HG02678 (cell line): ENCODE data around the gene FHIT.
"Not testable (repeated sequence)": the region's sequence is repeated elsewhere in the genome, so short reads cannot be mapped to it uniquely, and the experiment has no call there.

ENCODE experiments used
- ATAC-seq: cut with Tn5 transposase; IDR thresholded peaks from one replicate; pipeline ENCODE4 v1.9.1; 2021; ENCODE audit warnings: mild to moderate bottlenecking, moderate library complexity; ENCODE audit not compliant: unreplicated experiment

Gene FHIT

DNA sequence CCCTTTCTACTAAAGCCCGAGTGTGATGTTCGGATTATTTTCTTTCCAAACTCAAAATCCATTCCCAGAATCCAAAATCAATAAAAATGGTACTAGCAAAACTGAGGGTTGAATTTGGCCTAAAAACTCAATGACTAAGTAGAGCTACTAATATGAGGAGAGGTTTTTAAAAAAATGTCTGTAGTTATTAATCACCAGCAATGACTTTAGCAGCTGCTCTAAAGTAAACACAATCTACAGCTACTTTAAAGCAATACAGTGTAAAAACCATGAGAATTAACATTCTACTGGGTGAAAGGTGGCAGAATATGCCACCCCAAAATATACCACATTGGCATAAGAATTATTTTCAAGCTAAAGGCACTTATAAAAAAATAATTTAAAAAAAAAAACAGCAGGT lies 23.5 kb downstream of the FHIT start:
- no peak for ATAC-seq

DNA sequence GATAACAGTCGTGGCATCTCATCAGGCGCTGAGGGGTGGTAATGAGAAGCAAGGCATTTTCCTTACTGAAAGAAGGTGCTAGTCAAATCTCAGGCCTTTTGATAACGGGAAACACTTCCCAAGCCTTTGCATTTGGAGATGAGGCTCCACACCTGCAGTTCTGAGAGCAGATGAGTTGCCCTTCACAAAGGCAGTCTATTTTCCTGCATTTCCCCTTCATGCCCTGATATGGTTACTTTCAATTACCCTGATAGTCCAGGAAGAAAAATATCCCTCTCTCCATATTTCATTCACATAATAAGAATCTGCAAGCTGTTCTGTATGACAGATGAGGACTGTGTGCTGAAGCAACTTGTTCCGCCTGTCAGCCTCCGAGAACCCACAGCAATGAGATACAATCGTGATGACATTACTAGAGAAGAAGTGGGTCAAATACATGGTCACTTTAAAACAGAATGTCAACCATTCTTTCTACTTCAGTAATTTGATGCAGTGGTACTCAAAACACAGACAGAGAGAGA lies 25.0 kb downstream of the FHIT start:
- no peak for ATAC-seq

DNA sequence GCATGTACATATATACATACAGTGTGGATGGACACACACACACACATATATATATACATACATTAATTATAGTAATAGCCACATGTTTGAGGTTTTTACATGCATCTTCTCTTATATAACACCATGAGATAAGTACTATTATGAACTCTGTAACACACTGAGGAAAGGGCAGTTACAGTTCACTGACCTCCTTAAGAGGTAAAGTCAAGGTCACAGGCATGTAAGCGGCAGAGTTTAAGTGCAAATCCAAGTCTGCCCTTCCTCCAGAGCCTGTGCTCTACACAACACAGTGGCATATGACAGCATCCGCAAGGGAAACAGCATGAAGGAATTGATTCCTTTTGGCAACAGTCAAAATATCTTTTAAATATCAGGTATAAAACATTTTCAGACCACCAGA lies 26.4 kb downstream of the FHIT start:
- no peak for ATAC-seq

DNA sequence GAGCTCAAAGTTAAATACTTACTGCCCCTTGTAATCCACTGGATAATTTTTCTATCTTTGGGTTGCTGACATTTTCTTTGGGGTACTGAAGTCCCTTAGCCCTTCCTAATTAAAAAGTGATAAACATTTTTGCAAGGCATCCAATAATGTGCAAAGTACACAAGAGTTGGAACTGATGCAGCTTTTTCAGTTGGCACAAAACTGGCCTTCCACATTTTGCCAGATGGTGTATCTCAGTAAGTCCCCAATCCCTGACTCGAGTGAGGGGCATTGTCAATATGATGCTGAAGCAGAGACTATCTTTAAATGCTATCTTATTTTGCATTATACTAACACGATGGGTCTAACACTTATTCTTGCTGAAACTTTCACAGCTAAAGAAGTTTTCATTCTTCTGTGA lies 27.8 kb downstream of the FHIT start:
- ATAC-seq, result no peak

DNA sequence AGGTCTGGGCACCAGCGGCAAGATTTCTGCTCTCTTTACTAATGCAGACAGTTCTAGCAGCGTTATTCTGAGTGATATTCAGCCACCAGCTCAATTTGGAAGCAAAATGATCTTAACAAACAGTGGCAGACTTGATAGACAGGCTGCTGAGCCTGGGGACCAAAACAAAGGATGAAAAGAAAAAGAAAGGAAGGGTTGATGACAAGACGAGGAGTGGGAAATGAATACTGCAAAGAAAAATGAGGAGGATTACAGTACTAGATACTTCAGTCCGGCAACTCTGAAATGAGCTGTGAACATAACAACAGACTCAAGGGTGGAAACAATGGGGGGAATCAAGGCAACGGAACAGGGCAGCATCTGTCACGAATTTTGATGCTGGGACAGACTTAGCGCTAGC lies 28.8 kb downstream of the FHIT start:
- no peak for ATAC-seq

DNA sequence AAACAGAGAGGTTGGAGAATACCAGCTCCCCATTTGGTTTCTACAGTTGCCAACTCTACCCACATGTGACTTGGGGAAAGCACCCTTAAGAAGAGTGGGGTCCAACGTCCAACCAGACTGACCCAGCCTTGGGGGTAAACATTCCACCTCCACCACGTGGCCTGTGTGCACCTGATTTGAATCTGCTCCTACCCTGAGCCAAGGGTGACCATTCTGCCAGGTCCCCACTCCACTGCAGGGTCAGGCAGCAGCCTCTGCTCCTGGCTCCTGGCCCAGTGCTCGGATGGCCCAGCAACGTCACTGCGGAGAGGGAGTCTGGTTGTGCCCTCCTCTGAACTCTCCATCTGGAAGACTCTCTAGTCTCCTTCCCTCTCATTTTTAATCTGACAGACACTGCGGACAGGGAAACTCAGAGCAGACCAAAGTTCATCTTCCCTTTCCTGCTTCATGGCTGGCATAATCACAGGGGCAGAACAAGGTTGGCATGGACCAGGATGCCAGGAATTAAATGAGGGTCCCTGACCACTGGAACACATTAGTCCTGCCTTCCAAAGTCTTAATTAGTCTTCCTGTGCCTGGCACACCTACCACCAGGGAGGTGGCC lies 29.4 kb downstream of the FHIT start:
- no peak for ATAC-seq

DNA sequence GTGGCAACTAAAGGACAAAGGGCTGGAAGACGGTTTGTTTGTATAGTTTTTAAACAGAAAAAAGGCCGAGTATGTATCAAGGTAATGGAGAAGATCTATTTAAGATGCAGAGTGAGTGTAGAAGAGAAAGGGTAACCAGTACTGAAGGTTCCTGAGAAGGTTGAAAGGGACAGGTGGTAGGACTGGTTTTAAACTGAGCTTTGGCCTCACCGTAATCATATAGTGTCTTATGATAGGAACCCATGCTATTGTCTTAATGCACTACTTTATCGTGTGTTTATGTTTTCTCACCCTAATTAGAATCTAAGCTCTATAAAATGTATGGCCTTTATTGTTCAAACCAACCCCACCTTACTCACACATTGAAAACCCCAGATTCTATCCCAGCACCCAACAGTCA lies 32.7 kb downstream of the FHIT start:
- no peak for ATAC-seq

DNA sequence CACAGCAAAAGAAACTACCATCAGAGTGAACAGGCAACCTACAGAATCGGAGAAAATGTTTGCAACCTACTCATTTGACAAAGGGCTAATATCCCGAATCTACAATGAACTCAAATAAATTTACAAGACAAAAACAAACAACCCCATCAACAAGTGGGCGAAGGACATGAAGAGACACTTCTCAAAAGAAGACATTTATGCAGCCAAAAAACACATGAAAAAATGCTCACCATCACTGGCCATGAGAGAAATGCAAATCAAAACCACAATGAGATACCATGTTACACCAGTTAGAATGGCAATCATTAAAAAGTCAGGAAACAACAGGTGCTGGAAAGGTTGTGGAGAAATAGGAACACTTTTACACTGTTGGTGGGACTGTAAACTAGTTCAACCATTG lies 35.1 kb downstream of the FHIT start:
- ATAC-seq, result not testable (repeated sequence)

DNA sequence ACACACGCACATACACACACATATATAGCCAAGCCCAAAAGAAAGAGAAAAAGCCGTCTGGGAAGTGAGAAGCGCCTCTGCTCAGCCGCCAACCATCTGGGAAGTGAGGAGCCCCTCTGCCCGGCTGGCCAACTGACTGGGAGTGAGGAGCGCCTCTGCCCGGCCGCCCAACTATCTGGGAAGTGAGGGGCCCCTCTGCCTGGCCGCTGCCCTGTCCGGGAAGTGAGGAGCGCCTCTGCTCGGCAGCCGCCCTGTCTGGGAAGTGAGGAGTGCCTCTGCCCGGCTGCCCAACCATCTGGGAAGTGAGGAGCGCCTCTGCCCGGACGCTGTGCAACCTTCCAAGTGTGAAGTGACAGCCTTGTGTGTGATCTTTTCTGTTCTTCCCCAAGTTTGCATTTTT lies 49.2 kb downstream of the FHIT start:
- no peak for ATAC-seq

DNA sequence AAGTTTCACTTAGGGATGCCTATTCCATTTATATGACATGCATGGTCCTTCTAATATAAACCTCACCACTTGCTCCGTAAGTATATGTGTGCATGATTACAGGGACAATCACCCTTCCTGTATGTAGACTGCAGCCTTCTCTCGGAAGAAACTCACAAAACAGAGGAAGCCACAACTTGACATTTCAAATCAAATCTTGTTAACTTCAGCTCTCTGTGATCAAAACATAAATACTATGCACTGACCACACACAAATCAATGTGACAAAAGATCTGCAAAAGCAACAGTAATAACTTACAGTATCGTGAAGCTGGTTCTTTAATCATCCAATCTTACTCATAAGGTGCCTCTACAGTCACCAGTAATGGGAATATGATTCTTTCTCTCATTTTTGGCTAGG lies 50.2 kb downstream of the FHIT start:
- no peak for ATAC-seq

DNA sequence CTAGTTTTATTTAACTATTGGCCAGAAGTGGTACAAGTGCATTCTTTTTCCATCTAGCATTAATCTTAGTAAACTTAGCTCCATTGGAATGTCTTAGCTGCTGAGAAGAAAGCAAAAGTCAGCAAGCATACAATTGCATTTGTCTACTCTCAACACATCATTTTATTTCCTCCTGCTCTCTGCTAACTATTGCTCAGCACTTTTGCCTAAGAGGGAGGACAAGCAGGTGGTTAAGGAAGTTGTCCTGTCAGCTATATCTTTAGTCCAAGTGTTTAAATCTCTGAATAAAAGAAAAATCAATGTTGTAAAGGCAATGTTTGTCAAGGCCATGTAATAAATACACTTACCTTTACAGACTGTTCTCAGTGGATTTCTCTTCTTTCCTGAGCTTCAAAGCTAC lies 51.0 kb downstream of the FHIT start:
- ATAC-seq, result no peak

DNA sequence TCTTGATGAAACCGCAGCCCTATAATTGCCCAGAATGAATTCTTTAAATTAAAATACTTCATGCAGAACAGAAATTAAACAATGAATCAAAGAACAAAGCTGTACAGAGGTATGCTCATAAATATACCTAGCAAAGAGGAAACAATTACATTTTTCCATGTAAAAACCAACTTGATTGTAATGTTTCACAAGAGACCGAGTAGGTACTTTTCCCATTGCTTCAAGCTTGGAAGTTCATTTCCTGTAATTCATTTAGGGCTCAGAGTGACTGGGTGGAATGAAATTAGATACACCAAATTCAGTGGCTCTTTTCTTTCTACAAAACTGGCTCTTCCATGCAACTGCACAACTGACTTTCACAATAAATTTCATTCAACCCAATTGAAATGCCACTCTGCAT lies 51.4 kb downstream of the FHIT start:
- ATAC-seq, result no peak

DNA sequence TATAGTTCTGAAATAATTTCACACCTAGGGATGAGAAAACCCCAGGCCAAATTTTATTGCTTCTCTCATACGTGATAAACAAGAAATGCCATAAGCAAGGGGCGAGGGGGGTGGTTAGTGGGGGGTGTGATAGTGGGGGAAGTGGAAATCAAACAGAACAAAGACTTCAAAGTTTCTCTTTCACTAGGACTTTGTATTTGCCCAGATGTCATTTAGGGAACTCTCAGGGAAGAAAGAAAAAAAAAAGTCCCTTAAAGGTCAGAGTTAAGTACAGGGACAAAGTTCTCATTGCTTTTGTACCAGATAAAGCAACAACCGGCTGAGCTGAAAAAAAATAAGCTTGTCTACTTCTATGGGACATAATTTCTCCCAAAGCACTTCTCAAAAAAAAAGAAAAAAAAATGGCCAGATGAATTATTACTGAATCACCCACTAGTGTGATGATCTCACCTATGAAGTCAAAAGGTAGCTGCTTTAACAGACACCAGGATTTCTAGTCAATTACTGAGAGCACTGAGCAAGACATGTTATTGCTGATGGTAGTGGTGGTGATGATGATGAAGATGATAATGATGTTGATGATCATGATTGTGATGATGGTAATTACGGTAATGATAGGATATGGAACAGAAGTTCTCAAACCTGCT lies 56.2 kb downstream of the FHIT start:
- no peak for ATAC-seq

DNA sequence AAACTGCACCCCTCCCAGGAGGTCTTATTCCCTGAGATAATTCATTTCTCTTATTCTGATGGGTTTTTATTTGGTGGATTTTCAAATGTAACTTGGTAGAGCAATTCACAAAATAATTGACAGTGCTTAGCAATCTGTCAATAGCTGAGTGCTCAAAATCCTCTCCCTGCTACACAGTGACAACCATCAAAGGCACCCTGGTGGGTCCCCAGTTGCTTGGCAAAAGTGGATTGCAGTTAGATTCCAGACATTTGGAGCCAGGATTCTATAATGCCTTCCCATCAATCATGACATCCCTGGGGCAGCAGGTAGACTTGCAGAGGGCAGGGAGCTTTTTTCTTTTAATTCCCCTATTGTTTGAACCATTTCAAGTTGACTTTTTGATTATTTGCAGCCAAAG lies 59.0 kb downstream of the FHIT start:
- no peak for ATAC-seq

DNA sequence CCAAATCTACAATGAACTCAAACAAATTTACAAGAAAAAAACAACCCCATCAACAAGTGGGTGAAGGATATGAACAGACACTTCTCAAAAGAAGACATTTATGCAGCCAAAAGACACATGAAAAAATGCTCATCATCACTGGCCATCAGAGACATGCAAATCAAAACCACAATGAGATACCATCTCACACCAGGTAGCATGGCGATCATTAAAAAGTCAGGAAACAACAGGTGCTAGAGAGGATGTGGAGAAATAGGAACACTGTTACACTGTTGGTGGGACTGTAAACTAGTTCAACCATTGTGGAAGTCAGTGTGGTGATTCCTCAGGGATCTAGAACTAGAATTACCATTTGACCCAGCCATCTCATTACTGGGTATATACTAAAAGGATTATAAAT lies 61.0 kb downstream of the FHIT start:
- not testable (repeated sequence) for ATAC-seq

DNA sequence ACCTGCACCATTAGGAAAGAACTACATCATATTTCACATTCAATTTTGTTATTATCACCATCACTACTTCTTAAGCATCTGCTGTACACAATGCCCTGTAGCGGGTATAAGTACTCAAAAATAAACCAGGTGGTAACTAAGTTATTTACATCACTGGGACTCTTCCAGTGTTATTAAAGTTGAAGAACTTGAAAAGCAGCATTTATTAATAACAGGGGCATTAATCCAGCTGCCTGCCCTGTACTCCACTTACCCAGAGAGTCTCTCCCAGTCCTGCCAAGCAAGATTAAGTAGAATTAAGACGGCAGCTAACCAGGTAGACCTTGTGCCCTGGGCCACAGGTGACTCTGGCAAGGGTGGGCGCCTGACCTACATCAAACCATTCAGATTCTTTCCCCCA lies 65.2 kb downstream of the FHIT start:
- no peak for ATAC-seq

DNA sequence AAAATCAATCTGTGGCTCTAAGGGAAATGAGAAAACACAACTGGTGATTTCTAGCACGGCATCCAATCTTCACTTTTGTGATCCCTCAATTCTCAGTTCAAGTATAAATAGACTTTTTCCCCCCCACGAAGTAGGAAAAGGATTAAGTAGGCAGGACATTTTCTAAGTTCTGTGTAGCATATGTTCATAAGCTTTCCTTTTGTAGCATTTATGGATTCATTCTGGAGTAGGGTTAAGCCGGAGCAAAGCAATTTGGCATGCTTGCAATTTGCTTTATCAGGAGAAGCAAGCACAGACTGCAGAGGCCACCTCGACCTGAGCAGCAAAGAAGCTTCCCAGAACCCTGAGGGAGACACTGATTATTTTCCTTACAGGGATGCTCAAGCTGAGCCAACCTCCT lies 66.3 kb downstream of the FHIT start:
- no peak for ATAC-seq

DNA sequence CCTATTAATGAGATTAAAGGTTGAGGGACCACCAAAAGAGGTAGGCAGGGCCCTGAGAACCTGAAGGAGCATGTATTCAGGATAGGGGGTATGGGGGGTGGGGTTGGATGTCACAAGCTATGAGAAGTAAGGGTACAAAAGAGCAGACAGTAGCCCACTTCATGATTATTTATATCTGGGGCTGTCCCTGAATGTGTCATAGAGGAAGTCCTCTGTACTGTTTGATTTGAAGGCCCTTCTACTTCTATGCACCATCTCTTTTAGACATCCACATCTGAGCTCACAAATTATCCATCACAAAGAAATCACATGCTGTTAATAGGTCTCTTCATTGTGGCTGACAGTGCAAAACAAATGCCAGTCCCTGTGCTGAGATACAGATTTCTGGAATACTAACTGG lies 68.6 kb downstream of the FHIT start:
- ATAC-seq, result peak; percentile 50

DNA sequence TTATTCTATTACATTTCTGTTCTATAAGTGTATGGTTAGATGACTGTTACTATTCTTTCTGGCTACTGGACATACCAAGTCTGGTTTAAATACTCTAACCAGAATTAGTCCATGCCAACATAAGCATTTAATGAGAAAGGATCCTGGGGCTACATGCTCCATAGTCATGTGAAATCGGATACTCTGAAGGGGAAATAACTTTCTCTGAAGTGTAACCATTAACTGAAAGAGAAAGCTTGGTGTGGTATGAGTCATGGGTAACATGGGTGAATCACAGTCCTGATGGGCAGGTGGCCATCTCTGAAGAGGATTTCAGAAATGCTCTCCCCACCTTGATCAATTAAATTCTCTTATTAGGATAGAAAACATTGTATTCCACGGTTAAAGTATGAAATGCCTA lies 69.4 kb downstream of the FHIT start:
- peak; percentile 98 for ATAC-seq

DNA sequence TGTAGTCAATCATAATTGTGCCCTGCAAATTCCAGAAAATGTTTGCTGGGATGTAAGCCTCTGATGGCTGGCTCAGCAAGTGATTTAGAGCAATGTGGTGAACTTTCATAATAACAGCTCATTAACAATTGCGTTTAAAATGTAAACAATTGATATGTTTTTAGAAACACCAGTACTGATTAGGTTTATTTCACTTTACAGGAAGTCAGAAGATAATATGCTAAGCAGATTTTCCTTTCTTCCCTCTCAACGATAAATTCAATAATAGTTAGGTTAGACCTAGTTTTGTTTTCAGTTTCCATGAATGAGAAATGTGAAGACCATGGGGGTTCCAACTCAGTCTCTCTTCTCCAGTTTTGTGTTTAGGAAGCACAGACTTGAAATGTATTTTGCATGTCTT lies 71.0 kb downstream of the FHIT start:
- no peak for ATAC-seq

DNA sequence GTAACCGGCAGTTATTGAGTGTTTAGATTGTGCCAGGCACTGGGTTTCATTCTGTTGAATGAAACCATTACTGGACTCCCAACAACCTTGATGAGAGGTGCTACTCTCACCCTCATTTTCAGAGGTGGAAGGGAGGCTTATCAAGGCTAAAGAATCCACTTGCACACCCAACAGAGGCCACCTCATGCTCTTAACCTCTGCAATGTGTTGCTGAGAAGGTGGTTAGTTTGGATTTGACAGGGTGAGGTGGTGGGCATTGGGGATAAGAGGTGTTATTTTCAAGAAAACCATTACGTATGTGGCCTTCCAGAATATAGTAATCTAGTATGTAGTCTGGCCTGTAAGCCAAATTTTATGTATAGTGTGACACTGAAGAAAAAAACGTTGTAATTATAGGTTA lies 73.1 kb downstream of the FHIT start:
- ATAC-seq, result no peak

DNA sequence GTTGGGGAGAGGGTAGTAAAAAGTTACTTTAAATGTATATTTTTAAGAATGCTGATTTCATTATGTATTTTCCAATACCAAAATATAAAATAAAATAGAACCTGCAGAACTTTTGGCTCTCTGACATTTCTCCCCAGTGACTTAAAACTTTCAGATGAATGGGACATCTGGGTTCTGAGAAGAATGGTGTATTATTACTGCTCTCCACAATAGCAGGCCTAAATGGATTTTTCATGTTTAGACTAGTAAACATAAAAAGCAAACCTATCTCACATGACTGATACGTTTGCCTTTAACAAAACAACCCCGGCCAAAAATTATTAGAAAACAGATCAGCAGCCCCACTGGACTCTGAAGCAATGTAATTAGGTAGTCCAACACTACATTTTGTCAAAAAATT lies 73.8 kb downstream of the FHIT start:
- no peak for ATAC-seq

DNA sequence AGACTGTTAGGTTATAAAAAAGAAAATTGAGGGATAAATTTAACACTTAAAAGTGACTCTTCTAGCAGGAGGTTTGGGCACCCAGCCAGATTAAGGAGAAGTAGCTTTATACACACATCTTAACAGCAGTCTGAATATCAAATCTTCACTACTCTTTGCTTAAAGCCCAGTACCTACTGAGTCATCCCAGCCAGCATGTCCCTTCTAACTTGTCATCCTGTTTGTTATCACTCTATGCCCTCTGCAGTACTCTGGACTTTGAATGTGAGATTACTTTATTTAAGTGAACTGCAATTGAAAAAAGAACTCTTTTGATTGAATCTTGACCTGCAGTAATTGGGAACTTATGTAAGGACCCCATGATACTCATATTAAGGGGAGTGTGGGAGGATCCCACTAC lies 77.6 kb downstream of the FHIT start:
- no peak for ATAC-seq
